CD4-positive, alpha-beta T cell treated with Interleukin-21 for 1 hour (primary cell): ENCODE measurements around the gene PGP.
A peak's percentile ranks its signal among the peaks of the same experiment; 100 is the strongest.

Experiments used
- DNase-seq: peaks from one replicate; pipeline ENCODE4 v3.0.0-alpha.2; 2020

The PGP gene

DNA sequence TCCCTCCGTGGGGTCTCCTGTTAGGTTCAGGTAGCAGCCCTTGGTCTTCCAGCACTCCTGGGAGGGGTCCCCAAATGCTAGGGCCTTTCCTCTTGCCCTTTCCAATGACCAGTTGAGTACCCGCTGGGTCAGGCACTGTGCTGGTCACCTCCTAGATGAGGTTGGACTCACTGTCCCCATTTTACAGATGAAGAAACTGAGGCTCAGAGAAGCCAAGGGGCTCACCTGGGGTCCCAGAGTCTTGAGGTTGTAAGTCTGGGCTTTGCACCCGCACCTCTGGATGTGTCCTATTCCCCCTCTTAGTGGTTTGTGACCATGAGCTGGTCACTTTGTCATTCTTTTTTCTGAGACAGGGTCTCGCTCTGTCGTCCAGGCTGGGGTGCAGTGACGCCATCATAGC is 16.9 kb downstream of the PGP start:
- DNase-seq, result no peak

- DNase-seq, result no peak
These were observed 17.6 kb downstream of the PGP start for GRCh38 chr16:2196981-2197511.

DNA sequence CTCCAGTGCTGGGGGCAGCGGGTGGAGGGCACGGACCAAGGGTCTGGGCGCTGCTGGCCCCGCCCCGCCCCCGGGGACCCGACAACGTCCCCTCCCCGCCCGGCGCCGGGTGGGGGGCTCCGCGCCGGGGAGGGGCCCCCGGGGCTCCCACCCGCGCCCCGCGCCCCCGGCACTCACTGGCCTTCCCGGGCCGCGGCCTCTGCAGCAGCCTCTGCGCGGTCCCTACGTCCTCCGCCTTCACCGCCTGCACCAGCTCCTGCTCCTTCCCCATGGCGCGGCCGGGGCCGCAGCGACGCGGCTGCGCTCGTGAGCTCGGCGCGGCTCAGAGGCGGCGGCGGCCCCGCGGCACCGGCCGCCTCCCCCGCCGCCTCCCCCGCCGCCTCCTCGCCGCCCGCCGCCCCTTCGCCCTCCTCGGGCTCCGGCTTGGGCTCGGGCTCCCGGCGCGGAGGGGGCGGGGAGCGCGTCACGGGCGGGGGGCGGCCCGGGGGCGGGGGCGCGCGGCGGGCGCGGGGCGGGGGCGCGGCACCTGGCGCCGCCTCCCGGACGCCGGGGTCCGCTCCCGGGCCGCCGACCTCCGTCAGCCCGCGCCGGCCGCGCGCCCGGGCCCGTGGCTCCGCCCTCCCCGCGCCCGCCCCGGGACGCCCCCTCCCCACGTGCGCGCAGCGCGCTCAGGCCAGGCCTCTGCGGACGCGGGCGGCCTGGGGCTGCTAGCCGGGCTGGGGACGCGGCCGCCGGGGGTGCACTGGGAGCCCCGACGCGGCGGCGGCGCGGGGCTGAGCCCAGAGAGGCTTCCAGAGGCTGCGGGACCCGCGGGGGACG is 18.3 kb downstream of the PGP start, which contains the start of gene CASKIN1:
Gene CASKIN1 (minus strand): TSS at position 444 of the 819 bp plus-strand sequence. CDS start 173 bp downstream, at position 271.
- no peak for DNase-seq

GRCh38 chr16:2195322-2196161 is 19.1 kb downstream of the PGP start:
- no peak for DNase-seq

DNA sequence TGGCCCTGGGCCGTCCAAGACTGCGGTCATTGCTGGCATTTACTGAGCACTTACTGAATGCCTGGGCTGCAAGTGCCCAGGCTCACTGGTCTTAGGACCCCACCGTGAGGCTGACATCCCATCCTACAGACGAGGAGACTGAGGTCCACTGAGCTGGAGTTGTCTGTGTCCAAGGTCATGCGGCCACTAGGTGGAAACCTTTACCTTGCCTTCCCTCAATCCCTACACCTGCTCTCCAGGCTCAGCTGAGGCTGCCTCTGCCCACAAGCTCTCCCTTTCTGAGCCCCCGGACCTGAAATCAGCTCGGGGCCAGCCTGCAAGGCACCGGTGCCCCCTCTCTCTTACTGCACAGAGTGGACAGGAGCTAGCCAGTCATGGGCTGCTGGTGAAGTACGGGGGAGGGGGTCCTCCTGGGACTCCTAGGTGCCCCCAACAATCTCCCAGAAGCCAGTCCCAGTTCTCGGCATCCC is 19.8 kb downstream of the PGP start:
- peak; percentile 70 for DNase-seq

DNA sequence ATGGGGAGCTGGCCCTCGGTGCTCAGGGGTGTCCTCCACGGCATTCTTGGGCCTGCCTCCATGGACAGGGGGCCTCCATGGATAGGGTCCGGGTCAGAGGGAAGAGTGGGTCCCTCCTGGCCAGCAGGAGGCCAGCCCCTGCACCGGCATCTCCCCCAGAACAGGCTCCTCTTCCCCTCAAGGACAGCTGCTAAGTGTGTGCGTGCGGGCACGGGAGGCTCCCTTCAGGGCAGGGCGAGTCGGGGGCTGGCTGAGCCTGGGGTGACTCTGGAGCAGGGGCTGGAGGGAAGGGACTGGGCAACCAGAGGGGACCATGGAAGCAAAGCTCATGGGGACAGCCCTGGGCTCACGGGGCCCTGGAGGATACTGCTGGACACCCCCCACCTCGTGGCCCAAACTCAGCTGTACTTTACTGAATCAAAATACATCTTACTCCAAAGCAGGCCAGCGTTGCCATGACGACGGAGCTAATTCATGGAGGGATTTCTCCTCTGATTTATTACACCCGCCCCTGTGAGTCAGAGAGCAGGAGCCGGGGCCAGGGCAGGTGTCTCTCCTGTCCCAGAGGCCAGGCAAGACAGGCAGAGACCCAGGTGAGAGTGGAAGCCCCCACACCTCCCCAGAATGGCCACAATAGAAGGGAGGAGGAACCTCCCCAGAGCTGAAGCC is 20.3 kb downstream of the PGP start:
- DNase-seq, result no peak

GRCh38 chr16:2191446-2191706 is 23.3 kb downstream of the PGP start:
- no peak for DNase-seq

- DNase-seq, result no peak
These were observed 23.8 kb downstream of the PGP start for GRCh38 chr16:2190659-2191445.

- no peak for DNase-seq
These were observed 24.5 kb downstream of the PGP start for GRCh38 chr16:2190002-2190658.

- no peak for DNase-seq
These were observed 25.3 kb downstream of the PGP start for GRCh38 chr16:2189252-2189893.

DNA sequence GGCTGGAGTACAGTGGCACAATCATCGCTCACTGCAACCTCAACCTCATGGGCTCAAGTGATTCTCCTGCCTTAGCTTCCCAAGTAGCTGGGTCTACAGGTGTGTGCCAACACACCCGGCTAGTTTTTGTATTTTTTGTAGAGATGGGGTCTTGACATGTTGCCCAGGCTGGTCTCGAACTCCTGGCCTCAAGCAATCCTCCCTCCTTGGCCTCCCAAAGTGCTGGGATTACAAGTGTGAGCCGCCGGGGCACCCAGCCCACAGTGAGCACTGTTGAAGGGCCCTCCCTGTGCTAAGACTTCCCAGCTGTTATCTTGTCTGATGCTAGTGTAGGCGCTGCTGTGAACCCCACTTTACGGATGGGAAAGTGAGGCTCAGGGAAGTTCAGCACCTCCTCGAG is 26.2 kb downstream of the PGP start:
- no peak for DNase-seq

GRCh38 chr16:2187212-2187611 is 27.4 kb downstream of the PGP start:
- no peak for DNase-seq

DNA sequence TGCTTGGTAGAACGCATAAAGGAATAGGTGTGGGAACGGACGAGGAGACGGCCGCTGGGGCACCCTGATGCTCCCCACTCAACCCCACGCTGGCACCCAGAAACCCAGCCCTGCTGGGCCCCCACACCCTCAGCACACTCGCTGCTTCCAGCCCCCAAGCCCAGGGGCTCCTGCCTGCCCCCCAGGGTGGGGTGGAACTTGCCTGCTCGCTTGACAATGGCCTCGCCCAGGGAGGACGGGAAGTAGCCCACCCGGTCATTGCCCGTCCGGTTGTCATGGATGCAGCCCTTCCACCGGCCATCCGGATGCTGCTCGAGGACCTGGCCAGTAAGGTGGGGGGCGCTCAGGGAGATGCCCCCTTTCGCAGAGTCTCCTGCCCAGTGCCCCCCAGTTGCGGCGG is 28.1 kb downstream of the PGP start:
- DNase-seq, result no peak

DNA sequence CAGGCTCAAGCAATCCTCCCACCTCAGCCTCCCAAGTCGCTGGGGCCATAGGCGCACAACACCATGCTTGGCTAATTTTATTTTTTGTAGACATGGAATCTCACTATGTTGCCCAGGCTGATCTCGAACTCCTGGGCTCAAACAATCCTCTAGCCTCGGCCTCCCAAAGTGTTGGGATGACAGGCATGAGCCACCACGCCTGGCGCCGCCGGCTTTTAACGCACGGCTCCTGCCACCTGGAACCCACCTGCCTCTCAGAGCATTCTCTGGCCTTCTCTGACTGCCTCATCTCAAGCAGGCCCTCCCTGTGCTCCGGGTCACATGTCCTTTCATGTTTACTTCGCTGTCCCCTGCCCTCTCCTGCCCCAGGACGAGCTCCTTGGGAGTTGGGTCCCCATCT is 28.6 kb downstream of the PGP start:
- DNase-seq, result no peak

- no peak for DNase-seq
These were observed 29.7 kb downstream of the PGP start for GRCh38 chr16:2184962-2185361.

GRCh38 chr16:2184346-2184745 is 30.3 kb downstream of the PGP start:
- DNase-seq, result no peak

DNA sequence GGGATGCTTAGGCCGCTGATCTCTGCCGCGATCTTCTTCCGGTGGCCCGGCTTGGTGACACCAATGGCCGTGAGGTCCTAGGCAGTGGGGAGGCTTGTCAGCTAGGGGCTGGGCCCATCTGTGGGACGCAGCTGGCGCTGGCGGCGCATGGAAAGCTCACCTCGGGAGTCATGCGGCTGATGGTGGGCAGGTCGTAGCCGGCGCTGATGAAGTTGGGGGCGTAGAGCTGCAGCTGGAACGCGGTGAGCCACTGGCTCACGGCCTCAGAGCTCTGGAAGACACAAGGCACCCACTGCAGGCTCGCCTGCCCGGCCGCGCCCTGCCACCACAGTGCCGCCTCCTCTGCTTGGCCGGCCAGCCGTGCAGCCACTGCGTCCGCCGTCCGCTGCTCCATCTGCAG is 31.0 kb downstream of the PGP start:
- no peak for DNase-seq

- no peak for DNase-seq
These were observed 32.7 kb downstream of the PGP start for GRCh38 chr16:2181952-2182351.

GRCh38 chr16:2180962-2181923 is 33.4 kb downstream of the PGP start:
- DNase-seq, result no peak

DNA sequence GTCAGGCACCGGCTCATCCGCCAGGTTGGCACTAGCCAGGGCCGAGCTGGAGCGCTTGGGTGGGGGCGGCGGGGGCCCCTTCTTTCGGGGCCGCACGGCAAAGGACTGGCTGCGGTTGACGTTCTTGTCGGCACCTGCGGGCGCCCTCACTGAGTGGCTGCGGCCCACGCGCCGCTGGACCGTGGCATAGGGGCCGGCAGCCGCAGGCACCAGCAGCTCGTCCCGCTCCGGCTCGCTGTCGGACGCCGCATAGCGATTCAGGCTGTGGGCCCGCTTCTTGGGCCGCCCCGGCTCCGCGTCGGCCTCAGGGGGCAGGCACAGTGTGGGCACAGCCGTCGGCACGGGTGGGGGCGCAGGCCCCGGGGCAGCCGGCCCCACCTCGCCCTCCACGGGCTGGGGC is 34.2 kb downstream of the PGP start:
- no peak for DNase-seq
